ENCODE measurements around the gene KCTD3. TPM values are rescaled to one million over a fixed set of nuclear protein-coding genes. Genes with fewer than 3 reads are reported as not detected.

The KCTD3 gene
- total RNA-seq, 2 donors from 2014 or later, result 44.8 to 46.4 TPM

DNA sequence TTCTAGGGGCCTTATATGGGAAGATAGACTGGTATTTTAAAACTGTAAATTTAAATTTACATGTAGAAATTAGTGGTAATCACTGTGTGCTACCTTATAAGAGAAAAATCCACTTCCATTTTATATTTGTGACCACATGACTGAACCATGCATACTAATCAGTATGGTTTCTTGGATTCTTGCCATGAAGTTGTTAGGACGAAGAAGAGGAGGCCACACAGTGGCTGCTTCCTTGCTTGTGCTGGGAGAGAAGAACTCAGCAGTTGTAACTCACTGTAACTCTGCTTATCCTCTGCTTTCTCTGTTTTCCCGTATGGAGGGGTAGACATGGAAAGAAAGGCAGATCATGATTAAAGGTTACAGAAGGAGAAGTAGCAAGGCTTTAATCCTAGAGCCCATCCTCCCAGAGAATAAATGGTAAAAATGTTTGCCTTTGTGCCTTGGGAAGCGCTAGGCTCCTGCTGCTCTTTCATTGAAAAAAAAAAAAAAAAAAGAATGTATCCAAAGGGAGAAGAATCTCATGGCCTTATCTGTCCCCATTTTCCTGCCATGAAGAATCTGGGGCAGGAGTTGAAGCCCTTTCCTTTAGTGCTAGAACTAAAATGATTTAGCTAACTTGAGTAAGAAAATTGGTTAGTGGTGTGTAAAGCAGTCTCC is 32.4 kb downstream of the KCTD3 start:
- ATAC-seq (peak; percentile 41), DNase-seq (no peak)
- intact Hi-C loops (cut with DNase I, micrococcal nuclease), result no loop called here

DNA sequence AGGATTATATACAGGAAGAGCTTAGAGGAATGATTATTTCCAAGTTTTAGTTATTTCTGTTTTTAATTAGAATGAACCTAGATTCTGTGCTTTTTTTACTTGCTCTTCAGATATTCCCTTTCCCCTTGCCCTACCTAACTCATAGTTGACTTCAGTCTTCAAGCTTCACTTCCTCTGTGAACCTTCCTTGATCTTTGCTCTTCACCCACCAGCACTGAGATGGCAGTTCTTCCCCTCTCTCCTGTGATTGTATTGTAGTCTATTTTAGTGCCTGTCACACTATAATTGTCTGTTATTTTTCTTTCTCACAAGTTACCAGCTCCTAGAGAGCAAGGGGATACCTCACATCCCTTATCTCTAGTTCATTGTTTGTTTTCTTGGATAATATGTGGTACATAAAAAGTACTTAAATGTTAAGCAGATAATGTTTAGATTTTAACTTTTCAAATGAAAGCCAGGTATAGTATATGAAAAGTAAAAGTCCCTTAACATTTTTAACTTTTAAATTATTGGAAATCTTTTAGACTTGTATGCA is 33.2 kb downstream of the KCTD3 start:
- intact Hi-C loops (cut with DNase I, micrococcal nuclease), result no loop called here
- no peak for ATAC-seq
- DNase-seq, result no peak

DNA sequence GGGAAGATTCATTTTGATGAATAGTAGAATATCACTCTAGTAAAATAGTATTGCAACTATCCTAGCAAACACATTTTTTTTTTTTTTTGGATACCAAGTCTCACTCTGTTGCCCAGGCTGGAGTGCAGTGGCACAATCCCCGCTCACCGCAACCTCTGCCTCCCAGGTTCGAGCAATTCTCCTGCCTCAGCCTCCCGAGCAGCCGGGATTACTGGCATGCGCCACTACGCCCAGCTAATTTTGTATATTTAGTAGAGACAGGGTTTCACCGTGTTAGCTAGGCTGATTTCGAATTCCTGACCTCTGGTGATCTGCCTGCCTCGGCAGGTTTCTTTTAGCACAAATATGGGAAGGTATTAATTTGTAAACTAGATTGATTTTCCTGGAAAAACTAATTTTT is 33.8 kb downstream of the KCTD3 start:
- DNase-seq (no peak), ATAC-seq (no peak)
- intact Hi-C loops (cut with DNase I, micrococcal nuclease), result no loop called here

DNA sequence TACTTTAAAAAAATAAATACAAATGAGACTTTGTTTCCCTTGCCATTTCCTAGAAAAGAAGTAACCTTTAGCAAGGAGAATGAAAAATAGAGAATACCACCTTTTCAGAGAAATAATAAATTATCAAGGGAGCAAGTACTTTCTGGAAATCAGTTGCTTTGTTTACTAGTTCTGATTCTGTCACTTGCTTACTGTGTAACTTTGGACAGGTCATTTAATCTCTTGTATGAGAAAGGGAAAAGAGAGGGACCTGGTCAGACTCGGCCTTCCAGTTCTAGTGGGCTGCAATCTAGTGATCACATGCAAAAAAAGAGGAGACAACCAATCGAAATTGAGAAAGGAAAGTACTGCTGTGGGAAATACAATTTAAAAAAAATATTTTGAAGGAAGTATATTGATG is 34.2 kb downstream of the KCTD3 start:
- intact Hi-C loops (cut with DNase I, micrococcal nuclease), result no loop called here
- ATAC-seq (no peak), DNase-seq (no peak)

DNA sequence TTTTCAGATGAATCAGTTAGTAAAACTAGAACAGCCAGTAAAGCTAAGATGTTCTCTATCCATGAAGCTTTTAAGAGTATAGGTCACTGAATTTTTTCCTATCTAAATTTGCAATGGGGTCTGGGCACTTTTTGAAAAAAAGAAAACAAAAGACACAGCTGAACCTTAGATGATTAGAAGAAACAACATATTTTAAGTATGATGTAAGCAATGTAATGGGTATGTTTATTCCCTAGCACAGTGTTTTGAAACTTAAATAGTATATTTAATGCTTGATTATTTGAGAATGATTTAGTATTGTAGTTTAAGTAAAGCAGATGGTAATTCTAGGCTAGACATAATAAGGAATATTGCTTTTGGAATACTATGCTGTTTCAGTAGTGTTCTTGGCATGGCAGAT is 36.2 kb downstream of the KCTD3 start:
- ATAC-seq (no peak), DNase-seq (no peak)
- intact Hi-C loops (cut with DNase I, micrococcal nuclease), result no loop called here

DNA sequence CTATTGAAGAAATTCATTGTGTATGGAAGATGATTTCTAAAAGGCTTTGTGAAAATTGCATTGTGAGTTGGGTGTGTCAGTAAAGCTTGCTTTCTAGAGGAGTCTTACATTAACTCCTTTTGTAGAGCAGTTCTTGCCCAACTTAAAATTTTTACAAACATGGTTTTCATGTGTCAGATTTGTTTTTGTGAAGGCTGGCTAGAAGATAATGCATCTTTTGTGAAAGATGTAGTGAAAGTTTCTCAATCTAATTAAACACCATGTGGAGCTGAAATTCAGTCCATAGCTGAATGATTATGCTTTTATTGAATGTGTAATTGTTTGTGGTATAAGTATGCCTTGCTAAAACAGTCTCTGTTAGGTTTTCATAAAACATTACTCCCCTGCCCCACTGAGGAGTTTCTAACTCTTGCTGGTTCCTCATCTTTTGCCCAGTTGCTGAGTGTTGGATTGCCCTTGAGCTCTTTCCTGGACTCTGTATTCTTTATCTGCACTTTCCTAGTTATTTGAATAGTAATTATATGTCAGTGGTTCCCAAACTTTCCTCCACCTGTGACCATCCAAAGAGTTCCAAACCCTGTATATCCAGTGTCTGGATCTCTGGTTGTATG is 38.0 kb downstream of the KCTD3 start:
- no peak for ATAC-seq
- no peak for DNase-seq
- intact Hi-C loops (cut with DNase I, micrococcal nuclease), result no loop called here

DNA sequence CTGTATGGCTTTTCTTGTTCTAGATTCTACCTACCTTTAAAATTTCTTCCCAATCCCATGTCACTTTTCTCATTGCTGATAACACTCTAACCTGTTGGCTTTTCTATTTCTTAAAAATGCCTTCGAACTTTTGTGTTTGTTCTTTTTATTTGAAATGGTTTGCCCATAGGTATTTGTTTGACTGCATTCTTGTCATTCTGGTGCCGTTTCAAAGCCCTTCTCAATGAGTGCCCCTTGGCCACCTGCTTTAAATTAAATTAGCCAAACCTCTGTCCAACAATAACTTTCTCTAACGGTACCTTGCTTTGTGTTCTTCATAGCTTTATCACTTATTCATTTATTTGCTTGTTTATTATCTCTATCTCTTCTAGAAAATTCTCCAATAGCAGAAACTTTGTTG is 38.9 kb downstream of the KCTD3 start:
- intact Hi-C loops (cut with DNase I, micrococcal nuclease), result no loop called here

DNA sequence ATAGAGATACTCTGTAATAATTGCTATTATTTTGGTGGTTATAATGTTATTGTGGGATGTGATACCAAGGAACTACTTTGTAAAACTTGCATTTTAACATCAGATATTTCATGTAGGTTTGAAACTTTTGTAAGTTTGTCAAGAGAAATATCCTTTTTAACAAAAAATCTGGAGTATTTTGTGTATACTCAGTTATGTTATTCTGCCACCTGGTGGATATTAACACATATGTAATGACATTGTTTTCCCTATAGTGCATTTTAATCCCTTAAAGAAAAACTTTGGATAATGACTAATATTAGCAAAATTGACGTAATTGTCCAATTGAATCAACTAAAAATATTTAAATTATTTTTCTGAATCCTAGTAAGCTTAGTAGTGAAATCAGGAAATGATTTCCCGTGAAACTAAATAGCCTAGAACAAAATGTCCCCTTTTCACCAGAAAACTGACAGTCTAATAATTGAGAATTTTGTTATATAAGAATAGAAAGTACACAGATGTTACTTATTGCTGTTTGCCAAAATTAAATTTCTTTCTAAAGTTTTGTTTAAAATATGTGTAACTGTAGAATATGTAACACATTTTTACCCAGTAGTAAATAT is 39.6 kb downstream of the KCTD3 start:
- intact Hi-C loops (cut with DNase I, micrococcal nuclease), result no loop called here
- DNase-seq (no peak), ATAC-seq (no peak)

More for the DNA sequence above, 38.9 kb downstream of the KCTD3 start:
- DNase-seq (no peak), ATAC-seq (no peak)

DNA sequence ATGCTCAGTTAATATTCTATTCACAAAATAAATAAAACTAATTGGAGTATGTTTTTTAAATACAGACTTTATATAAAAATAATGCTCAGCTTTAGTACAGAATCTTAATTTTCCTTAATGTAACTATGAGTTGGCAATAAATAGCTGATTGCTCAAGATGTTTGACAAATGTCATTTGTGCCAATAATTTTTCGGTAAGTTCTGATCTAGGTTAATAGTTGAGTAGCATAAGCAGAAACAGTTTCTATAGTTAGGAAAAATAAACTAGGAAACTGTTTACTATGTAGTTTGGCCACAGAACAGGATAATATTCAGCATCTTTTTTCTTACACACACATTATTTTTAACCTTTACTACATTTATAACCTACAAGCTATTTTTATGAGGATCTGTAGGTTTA is 40.3 kb downstream of the KCTD3 start:
- intact Hi-C loops (cut with DNase I, micrococcal nuclease), result no loop called here
- ATAC-seq (no peak), DNase-seq (no peak)

DNA sequence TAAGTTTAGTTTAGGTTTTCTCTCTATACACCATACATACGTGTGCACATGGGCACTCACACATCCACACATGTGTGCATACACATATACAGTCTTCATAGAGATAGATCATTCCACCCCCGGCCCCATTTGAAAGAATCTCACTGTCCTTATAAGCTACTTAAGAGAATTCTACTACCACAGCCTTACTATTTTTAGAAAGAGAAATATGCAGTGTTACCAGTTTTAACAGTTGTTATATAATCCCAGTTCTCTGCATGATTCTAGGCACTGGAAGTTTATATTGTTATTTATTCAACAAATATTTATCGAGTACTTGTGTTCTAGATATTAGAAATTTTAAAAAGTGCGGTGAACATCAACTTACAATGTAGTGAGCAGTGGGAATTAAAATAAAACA is 41.5 kb downstream of the KCTD3 start:
- ATAC-seq (no peak), DNase-seq (no peak)
- intact Hi-C loops (cut with DNase I, micrococcal nuclease), result no loop called here

DNA sequence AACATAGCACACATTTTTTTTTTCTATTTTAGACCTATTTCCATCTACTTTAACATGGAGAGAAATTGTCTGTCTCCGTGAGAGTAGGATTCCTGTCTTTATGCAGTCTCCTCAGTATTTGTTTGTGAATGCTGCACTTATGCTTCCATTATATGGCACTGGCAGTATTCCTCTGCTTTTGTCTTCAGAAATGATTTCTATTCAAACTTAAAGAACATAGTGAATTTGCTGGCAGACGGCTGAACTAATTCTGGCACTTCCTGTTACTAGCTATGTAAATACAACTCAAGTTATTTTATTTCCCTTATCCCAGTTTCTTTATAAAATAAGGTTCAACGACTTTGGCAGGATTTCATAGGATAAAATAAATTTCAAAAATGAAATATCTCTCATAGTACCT is 45.3 kb downstream of the KCTD3 start:
- intact Hi-C loops (cut with DNase I, micrococcal nuclease), result no loop called here
- ATAC-seq, result no peak
- DNase-seq, result no peak

DNA sequence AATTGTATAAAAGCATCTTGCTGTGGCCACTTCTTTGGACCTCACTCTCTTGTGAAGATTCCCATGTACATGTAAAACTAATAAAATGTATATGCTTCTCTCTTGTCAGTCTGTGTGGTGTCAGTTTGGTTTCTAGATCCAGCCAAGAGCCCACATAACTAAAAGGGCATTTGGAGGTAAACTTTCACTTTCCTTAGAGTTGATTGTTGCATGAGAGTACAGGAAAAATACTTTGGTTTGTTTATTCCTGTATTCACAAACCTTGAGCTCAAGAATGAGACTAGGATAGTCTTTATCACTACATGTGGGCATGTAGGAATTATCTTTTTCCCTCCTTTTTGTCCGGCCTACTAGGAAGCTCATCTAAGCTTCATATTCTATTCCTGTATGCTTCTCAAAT is 50.9 kb downstream of the KCTD3 start:
- DNase-seq, result no peak
- no peak for ATAC-seq
- intact Hi-C loops (cut with DNase I, micrococcal nuclease), result no loop called here

DNA sequence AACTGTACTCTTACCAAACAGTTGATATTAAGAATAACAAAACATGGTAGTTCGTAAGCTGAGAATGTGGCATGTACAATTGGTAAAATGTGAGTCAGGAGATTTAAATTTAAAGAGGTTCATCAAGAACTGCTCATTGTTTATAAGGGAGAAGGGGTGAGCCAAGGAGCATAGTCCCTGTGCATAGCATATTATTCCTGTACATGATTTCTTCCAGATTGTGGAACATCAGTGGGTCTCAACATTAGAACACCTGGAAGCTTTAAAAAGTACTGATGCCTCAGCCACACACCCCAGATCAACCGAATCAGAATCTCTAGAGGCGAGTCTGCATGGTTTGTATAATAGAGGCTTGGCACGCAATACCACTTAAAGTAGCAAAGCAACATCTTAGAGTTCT is 56.1 kb downstream of the KCTD3 start:
- intact Hi-C loops (cut with DNase I, micrococcal nuclease), result no loop called here
- ATAC-seq (no peak), DNase-seq (no peak)

DNA sequence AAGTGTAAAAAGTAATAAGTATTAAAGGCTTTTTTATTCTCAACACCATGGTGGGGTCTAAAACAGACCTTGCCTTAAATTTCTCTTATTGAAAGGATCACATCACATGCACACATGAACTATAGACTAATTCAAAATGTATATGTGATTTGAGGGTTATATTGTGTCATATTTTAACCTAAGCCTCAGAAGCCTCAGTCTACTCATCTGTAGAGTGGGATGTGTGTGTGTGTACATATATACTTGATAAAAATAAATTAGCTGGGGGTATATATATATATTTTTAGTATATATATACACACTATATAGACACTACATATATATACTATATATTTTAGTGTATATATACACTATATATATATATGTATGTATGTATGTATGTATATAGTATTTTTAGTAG is 58.8 kb downstream of the KCTD3 start:
- no peak for ATAC-seq
- no peak for DNase-seq
- intact Hi-C loops (cut with DNase I, micrococcal nuclease), result no loop called here

DNA sequence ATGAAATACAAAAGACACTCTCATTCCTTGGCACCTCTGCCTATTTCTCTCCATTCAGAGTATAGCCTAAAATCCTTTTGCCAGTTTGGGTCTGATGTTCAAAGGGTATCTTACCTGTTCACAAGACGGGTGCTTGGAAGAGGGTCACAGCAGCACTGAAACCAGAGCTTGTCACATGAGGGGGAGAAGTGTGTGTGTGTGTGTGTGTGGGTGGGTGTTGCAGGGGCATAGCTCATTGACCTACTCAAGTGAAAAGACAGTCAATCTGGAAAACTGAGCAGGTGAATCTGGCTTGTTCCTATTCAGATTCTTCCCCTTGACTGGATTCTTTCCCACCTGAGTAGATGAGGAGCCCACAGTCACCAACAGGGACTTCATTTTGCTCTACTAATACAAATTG is 63.9 kb downstream of the KCTD3 start:
- intact Hi-C loops (cut with DNase I, micrococcal nuclease), result no loop called here
- ATAC-seq (no peak), DNase-seq (no peak)

DNA sequence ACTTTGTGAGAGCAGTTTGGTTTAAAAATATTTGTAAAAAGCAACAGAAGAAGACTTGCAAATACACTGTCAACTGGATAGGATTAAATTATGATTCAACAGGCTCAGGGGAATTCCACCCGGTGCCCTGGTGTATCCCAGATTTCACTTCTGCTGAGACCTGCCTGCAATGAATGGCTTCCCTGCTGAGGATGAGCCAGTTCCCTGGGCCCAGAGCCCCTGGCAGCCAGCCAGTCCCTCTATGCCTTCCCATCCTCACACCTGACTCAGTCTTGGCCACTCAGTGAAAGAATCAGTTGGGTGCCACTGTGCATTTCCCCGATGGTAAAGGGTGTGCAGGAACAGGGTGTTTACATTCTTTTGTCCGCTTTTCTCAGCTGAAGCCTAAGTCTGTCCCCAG is 64.4 kb downstream of the KCTD3 start:
- intact Hi-C loops (cut with DNase I, micrococcal nuclease), result no loop called here
- DNase-seq, result peak in 1 of 2 donors; percentile 17
- no peak for ATAC-seq

DNA sequence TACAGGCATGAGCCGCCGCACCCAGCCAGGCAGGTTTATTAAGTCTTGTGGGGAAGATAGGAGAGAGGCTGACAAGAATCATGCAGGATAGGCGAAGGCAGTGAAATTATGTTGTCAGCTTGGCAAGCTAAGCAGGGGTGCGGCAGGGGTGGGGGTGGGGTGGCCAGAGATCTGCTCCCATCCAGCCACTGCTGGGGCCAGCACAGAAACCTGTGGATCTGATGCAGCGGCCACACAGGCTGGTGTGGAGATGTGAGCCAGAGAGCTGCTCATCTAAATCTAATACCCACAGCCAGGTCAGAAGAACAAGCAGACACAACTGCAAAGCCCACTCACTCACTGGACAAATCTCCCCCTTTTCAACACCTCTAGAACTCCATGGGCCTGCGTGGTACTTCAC is 68.7 kb downstream of the KCTD3 start:
- DNase-seq, result peak; percentile 49 to 59
- intact Hi-C loops (cut with DNase I, micrococcal nuclease), result no loop called here

DNA sequence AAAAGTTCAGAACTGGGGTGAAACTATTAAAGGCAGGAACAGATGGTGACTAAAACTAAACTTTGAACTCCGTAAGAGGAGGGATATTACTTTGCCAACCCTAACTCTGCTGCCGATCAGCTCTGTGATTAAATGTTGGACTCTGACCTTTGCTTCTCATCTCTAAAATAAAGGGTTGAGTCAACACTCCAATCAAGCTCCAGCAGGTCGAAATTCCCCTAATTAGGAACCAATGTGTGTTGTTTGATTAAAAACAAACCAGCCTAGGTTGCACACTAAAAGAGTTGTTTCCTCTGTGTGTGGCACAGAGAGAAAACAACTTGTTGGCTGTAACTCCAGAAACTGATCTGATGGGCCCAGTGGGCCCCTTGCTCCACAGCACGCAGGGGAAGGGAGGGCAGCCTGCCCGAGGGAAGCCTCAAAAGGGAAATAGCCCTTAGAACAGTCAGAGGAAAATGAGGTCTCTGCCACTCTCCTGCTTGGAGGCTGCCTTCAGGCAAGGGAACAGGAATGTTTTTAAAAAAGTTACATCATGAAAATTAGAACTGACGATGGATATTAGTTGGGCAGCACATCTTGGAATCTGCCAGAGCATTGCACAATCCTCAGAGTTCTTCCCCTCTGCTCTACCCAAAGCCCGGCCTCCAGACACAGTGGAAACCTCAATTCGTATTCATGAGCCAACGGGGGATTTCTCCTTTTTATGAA is 69.3 kb downstream of the KCTD3 start:
- DNase-seq, result peak; percentile 30 to 31
- intact Hi-C loops (cut with DNase I, micrococcal nuclease), result no loop called here
- ATAC-seq, result peak; percentile 92

More for the DNA sequence above, 68.7 kb downstream of the KCTD3 start:
- ATAC-seq, result peak; percentile 76

DNA sequence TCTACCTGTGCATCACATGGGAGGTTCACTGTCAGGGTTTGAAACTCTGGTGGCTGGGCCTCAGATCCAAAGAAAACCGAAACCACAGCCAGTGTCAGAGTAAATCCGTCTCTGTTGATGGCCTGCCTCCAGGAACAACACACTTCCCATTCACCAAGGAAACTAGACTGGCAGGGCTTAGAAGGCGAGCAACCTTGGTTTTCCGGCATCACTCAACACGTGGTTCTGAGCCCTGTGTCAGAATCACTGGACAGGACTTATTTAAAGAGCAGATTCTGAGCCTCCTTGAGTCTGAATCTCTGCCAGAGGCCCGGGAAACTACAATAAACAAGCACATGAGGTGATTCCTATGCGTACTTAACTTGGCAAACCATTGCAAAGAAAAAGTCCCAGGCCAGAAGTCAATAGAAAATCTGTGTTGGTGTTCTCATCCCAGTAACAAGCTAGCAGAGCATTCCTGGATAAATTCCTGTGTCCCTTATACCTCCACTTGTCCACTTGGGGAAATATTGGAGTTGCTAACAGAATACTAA is 70.0 kb downstream of the KCTD3 start:
- intact Hi-C loops (cut with DNase I, micrococcal nuclease), result no loop called here
- DNase-seq (peak; percentile 31 to 54), ATAC-seq (peak; percentile 51)
